Vagina (tissue), 2 donors: ENCODE measurements around the gene SLC25A51. TPM values are rescaled to one million over a fixed set of nuclear protein-coding genes. Genes with fewer than 3 reads are reported as not detected.

Experiments
- DNase-seq, 2 donors: peaks; one replicate each; pipeline ENCODE4 v3.0.0-alpha.2; 2017; ENCODE audit errors: extremely low spot score in 2 of 2
- H3K27ac ChIP-seq: fragments of 200-600 bp; sonication (generic); one replicate; pipeline ENCODE4 v1.5.1; 2019
- H3K27me3 ChIP-seq: fragments of 200-600 bp; sonication (generic); one replicate; pipeline ENCODE4 v1.5.1; 2019
- H3K36me3 ChIP-seq, 2 donors: fragments of 200-600 bp; sonication (generic); one replicate each; pipeline ENCODE4 v1.5.1; 2017 to 2019
- H3K4me1 ChIP-seq: fragments of 200-600 bp; sonication (generic); one replicate; pipeline ENCODE4 v1.5.1; 2019
- H3K4me3 ChIP-seq, 2 donors: fragments of 200-600 bp; sonication (generic); 1 replicate in 1 of 2; 2 replicates in 1 of 2; pipeline ENCODE4 v1.5.1; 2016 to 2019
- H3K9me3 ChIP-seq: fragments of 200-600 bp; sonication (generic); one replicate; pipeline ENCODE4 v1.5.1; 2019
- POLR2A ChIP-seq, 2 donors: fragments of 450-650 bp; IDR thresholded peaks; one replicate each; pipeline ENCODE4 v1.6.1; 2017; ENCODE audit warnings: antibody characterized with exemption in 2 of 2, mild to moderate bottlenecking in 2 of 2, moderate library complexity in 2 of 2
- POLR2AphosphoS5 ChIP-seq, 2 donors: sonication (generic); formaldehyde crosslinking; IDR thresholded peaks; one replicate each; pipeline ENCODE4 v1.9.0; 2017; ENCODE audit warnings: antibody characterized with exemption in 2 of 2, mild to moderate bottlenecking in 2 of 2, low read depth in 1 of 2; ENCODE audit not compliant: insufficient read depth in 1 of 2
- intact Hi-C: fragments of 100-400 bp; cut with DNase I; formaldehyde crosslinking; loops from one replicate; pipeline ENCODE4 v1.15.1; 2023
- total RNA-seq: library from RNA; depleted of rRNA; stranded (reverse); fragments of >200 nt; gene quantifications from one replicate; pipeline ENCODE4 v1.2.3, GENCODE V29; 2016
- TF ChIP-seq, protein P1 (sequence below), 3 experiments: fragments of 450-650 bp in 2 of 3; fragments of 200-600 bp in 1 of 3; sonication (generic) in 1 of 3; IDR thresholded peaks; one replicate each; pipeline ENCODE4 v1.5.1; 2017 to 2019; ENCODE audit warnings: antibody characterized with exemption in 3 of 3, mild to moderate bottlenecking in 2 of 3, moderate library complexity in 2 of 3

SLC25A51 gene
- total RNA-seq, 1 donor from 2014 or later: 26.0 TPM

DNA sequence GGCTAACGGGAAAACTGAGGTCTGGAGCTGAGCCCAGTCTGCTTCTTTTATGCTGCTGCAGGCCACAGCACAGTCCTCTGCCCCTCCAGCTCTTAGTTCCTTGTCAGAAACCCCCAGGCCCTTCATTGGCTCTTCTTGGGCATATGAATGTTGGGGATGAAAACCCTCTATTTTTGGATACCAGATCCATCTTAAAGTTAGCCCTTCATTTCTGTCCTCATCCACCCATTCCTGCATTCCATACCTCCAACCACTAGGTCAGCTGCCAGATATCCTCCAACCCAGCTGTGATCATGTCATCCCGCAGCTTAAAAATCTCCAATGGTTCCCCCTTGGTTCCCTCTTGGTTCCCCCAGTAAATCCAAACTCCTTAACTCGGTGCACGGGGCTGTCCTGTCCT is 1.8 kb upstream of the SLC25A51 start:
- DNase-seq: peak in 1 of 2 donors; percentile 80
- H3K4me3 ChIP-seq: no peak overlapping the region
- intact Hi-C loops: loop anchor here (10.0 kb wide), 2 partner anchors 121 to 509 kb away; partner anchors contain the start of gene EXOSC3

DNA sequence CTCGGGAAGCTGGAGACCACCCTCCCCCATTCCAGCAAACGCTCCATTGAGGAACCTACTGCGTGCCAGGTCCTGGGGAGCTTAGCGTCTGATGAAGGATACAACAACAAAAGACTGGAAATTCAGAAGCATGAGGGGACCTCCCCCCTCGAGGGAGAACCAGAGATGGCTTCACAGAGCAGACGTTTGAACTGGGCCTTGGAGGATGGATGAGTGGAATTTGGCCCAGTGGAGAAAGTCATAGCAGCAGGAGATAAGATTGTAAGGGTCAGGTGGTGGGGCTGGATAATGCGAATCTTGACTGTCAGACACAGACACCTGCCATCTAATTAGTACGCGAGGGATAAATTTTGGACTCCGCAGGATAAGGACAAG is 1.2 kb upstream of the SLC25A51 start:
- TF ChIP-seq POLR2AphosphoS5 (IDR thresholded peaks at IDR 0.05; ENCODE audit: insufficient read depth in 1 of 2, low read depth in 1 of 2) (no peak), POLR2A (IDR thresholded peaks at IDR 0.05) (no peak)
- TF ChIP-seq, protein P1, sequence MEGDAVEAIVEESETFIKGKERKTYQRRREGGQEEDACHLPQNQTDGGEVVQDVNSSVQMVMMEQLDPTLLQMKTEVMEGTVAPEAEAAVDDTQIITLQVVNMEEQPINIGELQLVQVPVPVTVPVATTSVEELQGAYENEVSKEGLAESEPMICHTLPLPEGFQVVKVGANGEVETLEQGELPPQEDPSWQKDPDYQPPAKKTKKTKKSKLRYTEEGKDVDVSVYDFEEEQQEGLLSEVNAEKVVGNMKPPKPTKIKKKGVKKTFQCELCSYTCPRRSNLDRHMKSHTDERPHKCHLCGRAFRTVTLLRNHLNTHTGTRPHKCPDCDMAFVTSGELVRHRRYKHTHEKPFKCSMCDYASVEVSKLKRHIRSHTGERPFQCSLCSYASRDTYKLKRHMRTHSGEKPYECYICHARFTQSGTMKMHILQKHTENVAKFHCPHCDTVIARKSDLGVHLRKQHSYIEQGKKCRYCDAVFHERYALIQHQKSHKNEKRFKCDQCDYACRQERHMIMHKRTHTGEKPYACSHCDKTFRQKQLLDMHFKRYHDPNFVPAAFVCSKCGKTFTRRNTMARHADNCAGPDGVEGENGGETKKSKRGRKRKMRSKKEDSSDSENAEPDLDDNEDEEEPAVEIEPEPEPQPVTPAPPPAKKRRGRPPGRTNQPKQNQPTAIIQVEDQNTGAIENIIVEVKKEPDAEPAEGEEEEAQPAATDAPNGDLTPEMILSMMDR (IDR thresholded peaks at IDR 0.05): no peak
- H3K4me1 ChIP-seq: peaks cover 30% of the 10 kb centered on the region
- H3K36me3 ChIP-seq: no peaks in the 10 kb centered on the region
- H3K4me3 ChIP-seq: peak overlapping the region; percentile 90 to 94
- peak in 1 of 2 donors; percentile 85 for DNase-seq
- H3K9me3 ChIP-seq: no peaks in the 10 kb centered on the region
- no peaks in the 10 kb centered on the region for H3K27me3 ChIP-seq
- peak overlapping the region; percentile 73 for H3K27ac ChIP-seq
- intact Hi-C loops: loop anchor here (10.0 kb wide), 2 partner anchors 120 to 510 kb away; partner anchors contain the start of gene EXOSC3

More for the DNA sequence above, 1.8 kb upstream of the SLC25A51 start:
- no peak overlapping the region for H3K27ac ChIP-seq
- no peaks in the 10 kb centered on the region for H3K9me3 ChIP-seq
- TF ChIP-seq, protein P1 (IDR thresholded peaks at IDR 0.05): no peak
- TF ChIP-seq POLR2A (IDR thresholded peaks at IDR 0.05): no peak
- TF ChIP-seq POLR2AphosphoS5 (IDR thresholded peaks at IDR 0.05; ENCODE audit: insufficient read depth in 1 of 2, low read depth in 1 of 2): no peak
- no peaks in the 10 kb centered on the region for H3K27me3 ChIP-seq
- H3K4me1 ChIP-seq: peaks cover 30% of the 10 kb centered on the region
- no peaks in the 10 kb centered on the region for H3K36me3 ChIP-seq

DNA sequence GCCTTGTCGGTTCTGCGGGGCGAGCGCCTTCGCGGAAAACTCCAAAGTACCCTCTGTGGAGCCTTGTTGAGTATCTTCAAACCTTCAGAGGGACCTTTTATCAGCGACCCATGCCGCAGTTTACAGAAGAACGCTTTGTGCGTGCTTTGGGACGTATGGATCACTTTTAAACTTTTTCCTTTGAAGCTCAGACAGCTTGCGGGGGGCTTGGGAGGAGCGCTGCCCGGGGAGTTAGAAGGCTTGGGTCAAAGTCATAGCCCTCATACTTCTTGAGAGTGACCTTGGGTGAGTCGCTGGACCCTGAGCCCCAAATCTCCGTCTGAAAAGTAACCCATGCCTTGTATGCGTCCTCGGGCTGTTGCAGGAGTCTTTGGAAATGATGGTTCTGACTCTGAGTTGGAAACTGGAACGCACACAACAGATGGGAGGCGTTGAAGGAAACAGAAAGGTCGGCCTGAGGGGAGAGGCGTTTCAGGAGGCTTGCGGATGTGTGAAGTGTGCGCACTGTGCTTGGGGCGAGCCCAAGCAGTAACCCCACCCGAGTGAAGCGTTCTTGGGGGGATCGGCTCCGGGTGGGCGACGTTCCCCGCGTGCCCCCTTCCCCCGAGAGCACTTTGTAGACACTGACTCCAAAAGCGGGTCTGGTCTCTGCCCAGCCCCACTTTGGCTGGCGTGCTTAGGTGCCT is 661 bp upstream of the SLC25A51 start:
- H3K9me3 ChIP-seq: no peaks in the 10 kb centered on the region
- peaks cover 30% of the 10 kb centered on the region for H3K4me1 ChIP-seq
- H3K4me3 ChIP-seq: peak overlapping the region; percentile 90 to 94
- intact Hi-C loops: loop anchor here (10.0 kb wide), 2 partner anchors 120 to 510 kb away; partner anchors contain the start of gene EXOSC3
- peak overlapping the region; percentile 73 for H3K27ac ChIP-seq
- H3K36me3 ChIP-seq: peaks cover 0 to under 1% of the 10 kb centered on the region in 2 donors
- TF ChIP-seq POLR2AphosphoS5 (IDR thresholded peaks at IDR 0.05; ENCODE audit: insufficient read depth in 1 of 2, low read depth in 1 of 2) (no peak), POLR2A (IDR thresholded peaks at IDR 0.05) (no peak)
- TF ChIP-seq, protein P1 (IDR thresholded peaks at IDR 0.05): no peak
- DNase-seq: no peak
- H3K27me3 ChIP-seq: no peaks in the 10 kb centered on the region

DNA sequence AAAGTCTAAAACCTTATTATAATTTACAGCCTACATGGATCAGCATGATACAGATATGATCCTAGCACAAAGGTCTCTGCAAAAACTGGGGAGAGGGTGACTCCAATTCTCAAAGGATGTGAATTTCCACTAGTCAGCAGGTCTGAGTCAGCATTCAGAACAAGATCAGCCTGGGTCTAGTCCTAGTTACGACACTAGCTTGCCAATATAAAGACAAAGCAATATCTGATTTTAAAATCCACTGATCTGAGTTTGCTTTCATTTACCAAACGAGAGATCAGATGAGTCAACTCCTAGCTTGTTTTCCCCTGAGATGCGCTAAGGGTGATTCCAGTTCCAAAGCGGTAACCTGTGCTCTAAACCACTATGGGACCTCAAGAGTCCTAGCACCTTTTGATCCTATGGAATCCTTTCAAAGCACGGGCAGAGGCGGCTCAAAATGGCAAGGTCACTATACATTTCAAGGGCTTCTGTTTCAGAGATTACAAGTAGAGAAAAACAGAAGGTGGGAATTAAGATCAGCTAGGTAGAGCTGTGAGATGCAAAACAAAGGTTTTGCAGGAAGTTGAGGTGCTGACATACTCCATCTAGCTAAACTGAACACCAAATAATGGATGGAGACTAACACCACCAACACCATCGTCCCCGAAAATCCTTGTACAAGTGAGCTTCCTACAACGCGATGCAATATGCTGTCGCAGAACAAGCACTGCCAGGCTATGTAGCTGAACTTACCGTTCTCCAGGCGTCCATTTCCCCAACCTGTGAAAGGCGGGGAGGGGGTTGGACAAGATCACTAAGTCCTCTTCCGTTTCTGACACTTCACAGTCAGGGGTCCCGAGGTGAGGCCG is 906 bp downstream of the SLC25A51 start:
- DNase-seq: no peak
- Histone ChIP-seq H3K27ac (peak overlapping the region; percentile 73), H3K9me3 (no peaks in the 10 kb centered on the region), H3K4me3 (peak overlapping the region; percentile 90 to 94), H3K27me3 (no peaks in the 10 kb centered on the region), H3K4me1 (peaks cover 30% of the 10 kb centered on the region), H3K36me3 (peaks cover 0 to 14% of the 10 kb centered on the region in 2 donors)
- TF ChIP-seq POLR2AphosphoS5 (IDR thresholded peaks at IDR 0.05; ENCODE audit: insufficient read depth in 1 of 2, low read depth in 1 of 2) (no peak), POLR2A (IDR thresholded peaks at IDR 0.05) (no peak)
- TF ChIP-seq, protein P1 (IDR thresholded peaks at IDR 0.05): no peak
- intact Hi-C loops: loop anchor here (10.0 kb wide), 2 partner anchors 118 to 512 kb away; partner anchors contain the start of gene EXOSC3
